ENCODE data around the gene SYAP1. TPM values are rescaled to one million over a fixed set of nuclear protein-coding genes. Genes with fewer than 3 reads are reported as not detected.
"Not testable (repeated sequence)": the region's sequence is repeated elsewhere in the genome, so short reads cannot be mapped to it uniquely, and the experiment has no call there.

Gene SYAP1
- total RNA-seq, 1 experiment from 2014 or later, result 18.5 TPM

- H3K4me1 Mint-ChIP-seq, result peaks cover 5% of the 10 kb centered on the region; the same call in 1 of the 2 replicates
- H3K36me3 Mint-ChIP-seq, result peaks cover 5% of the 10 kb centered on the region
Measured at GRCh38 chrX:16722481-16722880, 3.1 kb downstream of the SYAP1 start.

GRCh38 chrX:16725072-16725471 lies 5.7 kb downstream of the SYAP1 start:
- H3K9me3 Mint-ChIP-seq, result peaks cover 6% of the 10 kb centered on the region; the same call in 1 of the 2 replicates
- no peak for ATAC-seq

More at GRCh38 chrX:16722481-16722880, 3.1 kb downstream of the SYAP1 start:
- ATAC-seq, result no peak
- ChIA-PET CTCF (no interaction called here), POLR2A (no interaction called here)
- no peak for TF ChIP-seq FOXJ3 (CRISPR knock-in tag; IDR thresholded peaks at IDR 0.05; ENCODE audit: borderline replicate concordance)
- TF ChIP-seq ATF6 (CRISPR knock-in tag; IDR thresholded peaks at IDR 0.05), result no peak
- no peak for TF ChIP-seq NR3C1 (CRISPR knock-in tag; conservative IDR thresholded peaks at IDR 0.05; ENCODE audit: low read depth)
- H3K27me3 Mint-ChIP-seq (ENCODE audit: low read depth), result no peaks in the 10 kb centered on the region
- no peak overlapping the region for H3K27ac Mint-ChIP-seq
- H3K4me3 Mint-ChIP-seq, result no peak overlapping the region
- 0 out of 2 replicates have a peak, but pooled peaks cover 3% of the 10 kb centered on the region for H3K9me3 Mint-ChIP-seq
- no peak for DNase-seq (ENCODE audit: low spot score)

GRCh38 chrX:16726347-16726988 lies 7.1 kb downstream of the SYAP1 start:
- DNase-seq (ENCODE audit: low spot score); CTCF ChIA-PET; H3K4me3 Mint-ChIP-seq; POLR2A ChIA-PET; H3K27ac Mint-ChIP-seq; H3K4me1 Mint-ChIP-seq; H3K27me3 Mint-ChIP-seq (ENCODE audit: low read depth); H3K9me3 Mint-ChIP-seq; ATAC-seq: not testable (repeated sequence)
- H3K36me3 Mint-ChIP-seq, result peaks cover 26% of the 10 kb centered on the region

More at GRCh38 chrX:16725072-16725471, 5.7 kb downstream of the SYAP1 start:
- peaks cover 19% of the 10 kb centered on the region for H3K36me3 Mint-ChIP-seq
- TF ChIP-seq SOX15 (CRISPR knock-in tag; IDR thresholded peaks at IDR 0.05), result no peak
- TF ChIP-seq E2F4 (CRISPR knock-in tag; IDR thresholded peaks at IDR 0.05; ENCODE audit: borderline replicate concordance, low read depth), result no peak
- TF ChIP-seq EMX1 (CRISPR knock-in tag; IDR thresholded peaks at IDR 0.05), result no peak
- no peak for TF ChIP-seq JUN (CRISPR knock-in tag; IDR thresholded peaks at IDR 0.05)
- no peak for TF ChIP-seq IRF2 (CRISPR knock-in tag; IDR thresholded peaks at IDR 0.05; ENCODE audit: borderline replicate concordance, low read depth)
- no peak for TF ChIP-seq ZNF532 (CRISPR knock-in tag; IDR thresholded peaks at IDR 0.05; ENCODE audit: borderline replicate concordance)
- TF ChIP-seq CREM (CRISPR knock-in tag; IDR thresholded peaks at IDR 0.05), result no peak
- no peak for TF ChIP-seq ATF6 (CRISPR knock-in tag; IDR thresholded peaks at IDR 0.05)
- no peak for TF ChIP-seq ZSCAN18 (CRISPR knock-in tag; IDR thresholded peaks at IDR 0.05)
- no peak for TF ChIP-seq ZNF219 (CRISPR knock-in tag; IDR thresholded peaks at IDR 0.05; ENCODE audit: borderline replicate concordance)
- TF ChIP-seq TEAD1 (CRISPR knock-in tag; IDR thresholded peaks at IDR 0.05), result no peak
- ChIA-PET CTCF (no interaction called here), POLR2A (no interaction called here)
- H3K27me3 Mint-ChIP-seq (ENCODE audit: low read depth), result no peaks in the 10 kb centered on the region
- H3K4me1 Mint-ChIP-seq, result peaks cover 5% of the 10 kb centered on the region; the same call in 1 of the 2 replicates
- no peak overlapping the region; the same call in 1 of the 2 replicates for H3K27ac Mint-ChIP-seq
- no peak overlapping the region for H3K4me3 Mint-ChIP-seq
- DNase-seq (ENCODE audit: low spot score), result no peak
